Neuronal stem cell (in vitro differentiated cells): ENCODE results near the gene ABLIM1. TPM values are rescaled to one million over a fixed set of nuclear protein-coding genes. Genes with fewer than 3 reads are reported as not detected.

Experiments used
- DNase-seq: peaks from one replicate; pipeline ENCODE4 v3.0.0-alpha.2; 2013; ENCODE audit warnings: low spot score
- H2AFZ ChIP-seq: one replicate; pipeline ENCODE4 v1.6.1; 2013; ENCODE audit warnings: mild to moderate bottlenecking, low read length, inconsistent platforms
- H2AK5ac ChIP-seq: 2 replicates; pipeline ENCODE4 v1.6.1; 2013; ENCODE audit warnings: low read depth, mild to moderate bottlenecking, inconsistent platforms, low read length, moderate library complexity, mixed read lengths
- H2BK120ac ChIP-seq: 2 replicates; pipeline ENCODE4 v1.6.1; 2013; ENCODE audit warnings: low read depth, mild to moderate bottlenecking, inconsistent platforms, low read length, moderate library complexity, mixed read lengths
- H2BK12ac ChIP-seq: one replicate; pipeline ENCODE4 v1.6.1; 2013; ENCODE audit warnings: low read length, inconsistent platforms
- H2BK15ac ChIP-seq: 2 replicates; pipeline ENCODE4 v1.6.1; 2013; ENCODE audit warnings: mild to moderate bottlenecking, low read length, inconsistent platforms, mixed read lengths
- H2BK5ac ChIP-seq: one replicate; pipeline ENCODE4 v1.6.1; 2013; ENCODE audit warnings: inconsistent platforms, mild to moderate bottlenecking, low read length, moderate library complexity
- H3K14ac ChIP-seq: one replicate; pipeline ENCODE4 v1.6.1; 2013; ENCODE audit warnings: low read length, inconsistent platforms
- H3K18ac ChIP-seq: 2 replicates; pipeline ENCODE4 v1.6.1; 2013; ENCODE audit warnings: low read length, inconsistent platforms
- H3K23ac ChIP-seq: 2 replicates; pipeline ENCODE4 v1.6.1; 2013; ENCODE audit warnings: low read depth, mild to moderate bottlenecking, mixed read lengths, low read length, inconsistent platforms; ENCODE audit not compliant: poor library complexity
- H3K27ac ChIP-seq: replicated peaks from 3 replicates; pipeline ENCODE4 v1.5.1; 2013; ENCODE audit warnings: low read length, inconsistent platforms
- H3K27me3 ChIP-seq, 3 experiments: 2 replicates each; pipeline ENCODE4 v1.6.1; 2013; ENCODE audit warnings: low read length in 3 of 3, mild to moderate bottlenecking in 2 of 3, inconsistent platforms in 1 of 3, low read depth in 1 of 3, mixed read lengths in 1 of 3, moderate library complexity in 1 of 3; ENCODE audit not compliant: control insufficient read depth in 3 of 3, insufficient read depth in 3 of 3
- H3K36me3 ChIP-seq, 2 donors: replicated peaks in 1 of 2; 2 replicates each; pipeline ENCODE4 v1.6.1; 2013; ENCODE audit warnings: low read length in 2 of 2; ENCODE audit not compliant: control insufficient read depth in 2 of 2, insufficient read depth in 2 of 2
- H3K4ac ChIP-seq: 2 replicates; pipeline ENCODE4 v1.6.1; 2013; ENCODE audit warnings: inconsistent platforms, mild to moderate bottlenecking, low read length, moderate library complexity
- H3K4me1 ChIP-seq, 2 donors: 1 replicate in 1 of 2; 2 replicates in 1 of 2; pipeline ENCODE4 v1.6.1; 2013; ENCODE audit warnings: low read length in 2 of 2, low read depth in 1 of 2; ENCODE audit not compliant: control insufficient read depth in 2 of 2, insufficient read depth in 1 of 2
- H3K4me2 ChIP-seq: one replicate; pipeline ENCODE4 v1.6.1; 2013; ENCODE audit warnings: mild to moderate bottlenecking, low read length, inconsistent platforms; ENCODE audit not compliant: insufficient read depth, poor library complexity, severe bottlenecking
- H3K4me3 ChIP-seq, 2 donors: 2 replicates each; pipeline ENCODE4 v1.5.1; 2013; ENCODE audit warnings: low read length in 2 of 2, mild to moderate bottlenecking in 2 of 2, inconsistent platforms in 1 of 2, moderate library complexity in 1 of 2
- H3K79me1 ChIP-seq: one replicate; pipeline ENCODE4 v1.6.1; 2013; ENCODE audit warnings: low read depth, mild to moderate bottlenecking, inconsistent platforms, low read length, moderate library complexity
- H3K9ac ChIP-seq: one replicate; pipeline ENCODE4 v1.6.1; 2013; ENCODE audit warnings: mild to moderate bottlenecking, low read depth, low read length, inconsistent platforms; ENCODE audit not compliant: poor library complexity
- H3K9me3 ChIP-seq, 2 donors: replicated peaks in 1 of 2; 2 replicates each; pipeline versions ENCODE3 to v1.6.1; 2013; ENCODE audit warnings: low read length in 2 of 2, mild to moderate bottlenecking in 2 of 2, inconsistent platforms in 1 of 2, low read depth in 1 of 2, mixed read lengths in 1 of 2, moderate library complexity in 1 of 2; ENCODE audit not compliant: control insufficient read depth in 2 of 2, insufficient read depth in 1 of 2
- H4K8ac ChIP-seq: one replicate; pipeline ENCODE4 v1.6.1; 2013; ENCODE audit warnings: low read depth, mild to moderate bottlenecking, inconsistent platforms, low read length, moderate library complexity
- H4K91ac ChIP-seq: one replicate; pipeline ENCODE4 v1.6.1; 2013; ENCODE audit warnings: low read length, low read depth, mild to moderate bottlenecking, inconsistent platforms; ENCODE audit not compliant: poor library complexity
- WGBS, 2 donors: extraction: QIAGEN DNeasy Blood & Tissue Kit; methylation state at CpG; one replicate each; pipeline ENCODE4 v1.1.7; 2013; ENCODE audit warnings: missing lambda C conversion rate in 2 of 2, mixed read lengths in 1 of 2; ENCODE audit not compliant: insufficient read length in 2 of 2, insufficient replicate concordance in 1 of 2; ENCODE audit errors: extremely low coverage in 2 of 2; 5-methylcytosine and 5-hydroxymethylcytosine counted together
- small RNA-seq: library from polyadenylated mRNA; stranded (forward); fragments of <200 nt; extraction: miRNeasy Mini kit (QIAGEN cat#:217004); gene quantifications from one replicate; pipeline ENCODE3, GENCODE V24; 2013; ENCODE audit not compliant: insufficient read depth

The ABLIM1 gene

DNA sequence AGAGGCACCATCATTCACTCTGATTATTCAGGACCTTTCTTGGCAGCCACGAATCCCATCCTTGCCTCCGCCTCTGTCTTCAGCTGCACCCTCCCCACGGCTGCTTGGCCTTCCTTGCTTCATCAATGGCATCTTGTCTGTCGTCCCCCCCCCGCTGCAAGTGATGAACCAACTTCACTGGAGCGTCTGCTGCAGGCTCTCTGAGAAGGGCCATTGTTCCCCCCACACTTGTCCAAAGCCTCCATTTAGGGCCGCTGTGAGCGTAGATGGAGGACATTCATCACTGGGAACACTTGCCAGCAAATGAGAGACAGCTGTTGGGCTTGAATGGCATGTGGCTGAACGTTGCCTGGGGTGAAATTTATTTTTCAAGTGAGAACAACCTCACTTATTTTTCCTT, 273.9 kb downstream of the ABLIM1 start:
- Histone ChIP-seq H3K9ac (peak overlapping the region; percentile 1), H3K4me3 (no peak overlapping the region), H3K79me1 (no peaks in the 10 kb centered on the region), H3K4me2 (no peak overlapping the region), H3K14ac (no peak overlapping the region), H4K8ac (no peak overlapping the region), H3K18ac (peak overlapping the region; percentile 66), H3K27me3 (no peaks in the 10 kb centered on the region), H2AFZ (peak overlapping the region; percentile 16), H3K36me3 (no peaks in the 10 kb centered on the region), H3K23ac (no peak overlapping the region), H3K4ac (peak overlapping the region; percentile 31), H2BK15ac (peak overlapping the region; percentile 67), H2BK120ac (no peak overlapping the region), H2BK12ac (no peak overlapping the region), H4K91ac (no peak overlapping the region), H2BK5ac (no peak overlapping the region), H3K27ac (no peak overlapping the region), H3K4me1 (peaks cover 4 to 8% of the 10 kb centered on the region in 2 donors), H3K9me3 (no peaks in the 10 kb centered on the region), H2AK5ac (no peak overlapping the region)
- no CpG with 5 or more reads among the region's 9 CpGs for WGBS, 2 donors
- no peak for DNase-seq

Small RNA genes within 50 kb of the gene (small RNA-seq; reads per million reads assigned to genes)
- not detected for gene RN7SL384P
